Measurements from ENCODE around the gene SP6.

SP6 gene

GRCh38 chr17:47879776-47880454 lies 29.0 kb upstream of the SP6 start:
- no peak for DNase-seq (ENCODE audit: low read depth in 2 of 3, low spot score in 2 of 3)

- no peak for DNase-seq (ENCODE audit: low read depth in 2 of 3, low spot score in 2 of 3)
Measured at GRCh38 chr17:47879028-47879585, 28.1 kb upstream of the SP6 start.

GRCh38 chr17:47878203-47879027 lies 27.5 kb upstream of the SP6 start:
- no peak for DNase-seq (ENCODE audit: low read depth in 2 of 3, low spot score in 2 of 3)

- DNase-seq (ENCODE audit: low read depth in 2 of 3, low spot score in 2 of 3): no peak
Measured at GRCh38 chr17:47877368-47878034, 26.5 kb upstream of the SP6 start.

- no peak for DNase-seq (ENCODE audit: low read depth in 2 of 3, low spot score in 2 of 3)
Measured at GRCh38 chr17:47875011-47875985, 24.3 kb upstream of the SP6 start.

DNA sequence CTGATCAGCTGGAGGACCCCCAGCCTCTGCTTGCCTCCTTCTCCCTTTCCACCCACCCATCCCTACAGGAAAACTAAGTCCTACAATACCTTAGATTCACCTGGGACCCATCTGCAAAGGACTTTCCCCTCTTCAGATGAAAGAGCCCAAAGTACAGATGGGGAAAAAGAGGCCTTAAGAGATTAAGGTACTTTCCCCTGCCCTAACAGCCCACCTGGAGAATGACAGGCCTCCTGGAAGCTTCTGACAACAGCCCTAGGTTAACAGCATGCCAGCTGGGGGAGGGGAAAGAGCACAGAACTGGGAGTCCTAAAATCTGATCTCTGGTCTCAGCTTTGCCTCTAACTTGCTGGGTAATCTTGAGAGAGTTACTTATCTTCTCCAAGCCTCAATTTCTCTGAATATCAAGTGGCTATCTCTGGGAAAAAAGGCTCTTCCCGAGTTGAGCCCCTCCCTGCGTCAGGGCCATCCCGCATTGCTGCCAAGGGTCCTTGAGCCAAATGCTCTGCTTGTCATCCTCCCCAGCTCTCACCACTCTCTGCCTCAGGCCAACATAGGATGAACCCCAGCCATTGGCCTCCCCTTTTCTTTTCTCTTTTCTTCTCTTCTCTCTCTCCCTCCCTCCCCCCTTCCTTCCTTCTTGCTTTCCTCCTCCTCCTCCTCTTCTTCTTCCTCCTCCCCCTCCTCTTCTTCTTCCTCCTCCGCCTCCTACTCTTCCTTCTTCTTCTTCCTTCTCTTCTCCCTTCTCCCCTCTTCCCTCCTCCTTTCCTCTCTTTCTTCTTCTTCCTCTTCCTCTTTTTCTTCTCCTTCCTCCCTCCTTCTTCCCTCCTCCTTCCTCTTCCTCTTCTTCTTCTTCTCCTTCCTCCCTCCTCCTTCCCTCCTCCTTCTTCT lies 22.5 kb upstream of the SP6 start:
- DNase-seq (ENCODE audit: low read depth in 2 of 3, low spot score in 2 of 3): no peak

- no peak for DNase-seq (ENCODE audit: low read depth in 2 of 3, low spot score in 2 of 3)
Measured at GRCh38 chr17:47872651-47873161, 21.7 kb upstream of the SP6 start.

DNA sequence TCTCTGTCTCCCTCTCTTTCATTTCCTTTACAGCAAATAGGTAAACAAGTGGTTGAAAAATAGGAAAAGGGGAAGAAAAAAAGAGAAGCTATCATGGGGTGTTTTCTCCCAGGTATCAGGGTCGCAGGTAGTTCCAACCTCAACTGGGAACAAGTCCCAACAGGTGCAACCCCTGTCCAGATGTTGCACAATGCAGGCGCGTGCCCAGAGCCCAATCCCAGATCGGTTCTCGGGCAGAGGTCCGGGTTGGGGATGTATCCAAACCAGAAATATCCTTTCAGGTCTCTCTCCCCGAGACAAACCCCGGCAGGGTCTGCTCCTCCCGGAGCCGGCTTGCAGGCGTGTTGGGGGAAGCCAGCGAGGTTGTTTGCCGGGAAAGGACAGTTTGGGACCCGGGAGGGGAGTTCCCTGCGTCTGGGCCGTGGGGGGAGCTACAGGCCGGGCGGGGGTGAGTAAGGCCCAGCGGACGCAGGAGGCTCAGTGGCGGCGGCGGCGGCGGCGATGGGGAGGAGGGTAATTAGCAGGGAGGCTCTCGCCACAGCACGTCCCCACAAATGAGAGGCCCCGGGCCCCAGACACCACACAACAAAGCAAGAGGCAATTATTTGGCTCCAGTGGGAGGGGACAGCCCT lies 21.2 kb upstream of the SP6 start:
- DNase-seq (ENCODE audit: low read depth in 2 of 3, low spot score in 2 of 3): no peak

GRCh38 chr17:47871048-47871447 lies 20.1 kb upstream of the SP6 start:
- no peak for DNase-seq (ENCODE audit: low read depth in 2 of 3, low spot score in 2 of 3)

DNA sequence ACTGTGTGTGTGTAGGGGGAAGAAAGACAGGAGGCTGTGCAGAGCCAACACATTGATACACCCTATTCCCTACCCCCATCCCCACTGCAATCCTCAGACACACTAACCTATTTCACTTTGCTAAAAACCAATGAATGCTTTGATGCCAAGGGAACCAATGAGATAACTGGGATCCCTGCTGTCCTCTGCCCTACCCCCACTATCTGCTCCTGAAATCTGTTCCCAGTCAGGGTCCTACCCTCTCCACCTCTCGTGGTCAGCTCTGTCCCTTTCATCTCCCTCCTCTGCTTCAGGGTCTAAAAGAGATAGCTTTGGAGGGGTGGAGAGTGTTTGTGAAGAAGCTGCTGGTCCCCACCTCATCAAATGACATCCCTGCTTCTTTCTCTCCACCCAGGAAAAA lies 19.1 kb upstream of the SP6 start:
- no peak for DNase-seq (ENCODE audit: low read depth in 2 of 3, low spot score in 2 of 3)

GRCh38 chr17:47869114-47869513 lies 18.2 kb upstream of the SP6 start:
- no peak for DNase-seq (ENCODE audit: low read depth in 2 of 3, low spot score in 2 of 3)

DNA sequence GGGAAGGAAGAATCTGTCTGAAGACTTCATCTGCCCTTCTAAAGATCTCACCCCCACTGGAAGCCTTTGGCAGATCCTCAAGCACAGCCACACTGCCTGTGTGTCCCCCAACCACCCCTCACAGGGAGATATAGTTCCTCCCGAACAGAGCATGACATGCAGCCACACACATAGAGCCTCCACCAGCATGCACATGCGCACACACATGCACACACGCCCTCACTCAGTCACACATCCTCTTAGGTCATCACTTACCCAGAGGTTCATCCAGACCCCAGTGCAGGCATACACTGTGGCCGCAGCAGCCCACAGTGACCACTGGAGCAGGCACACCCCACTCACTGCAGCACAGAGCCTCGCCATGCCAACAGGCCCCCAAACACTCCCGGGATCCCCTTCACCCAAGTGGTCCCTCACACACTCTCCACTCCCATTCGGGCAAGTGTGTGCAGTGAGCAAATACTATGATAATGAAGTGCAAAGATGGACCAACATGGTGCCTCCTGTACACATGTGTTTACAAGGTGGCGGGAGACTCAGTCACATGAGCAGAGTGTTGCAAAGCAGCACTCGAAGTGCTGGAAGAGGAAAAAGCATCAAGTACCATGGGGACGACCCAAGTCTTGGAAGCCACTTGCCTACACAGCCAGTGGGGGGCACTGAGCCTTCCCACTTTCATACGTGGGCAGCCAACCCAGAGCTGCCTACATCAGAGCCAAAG lies 17.0 kb upstream of the SP6 start:
- no peak for DNase-seq (ENCODE audit: low read depth in 2 of 3, low spot score in 2 of 3)

- DNase-seq (ENCODE audit: low read depth in 2 of 3, low spot score in 2 of 3): no peak
Measured at GRCh38 chr17:47866941-47867340, 16.0 kb upstream of the SP6 start.

GRCh38 chr17:47864791-47865216 lies 13.8 kb upstream of the SP6 start:
- DNase-seq (ENCODE audit: low read depth in 2 of 3, low spot score in 2 of 3): no peak

DNA sequence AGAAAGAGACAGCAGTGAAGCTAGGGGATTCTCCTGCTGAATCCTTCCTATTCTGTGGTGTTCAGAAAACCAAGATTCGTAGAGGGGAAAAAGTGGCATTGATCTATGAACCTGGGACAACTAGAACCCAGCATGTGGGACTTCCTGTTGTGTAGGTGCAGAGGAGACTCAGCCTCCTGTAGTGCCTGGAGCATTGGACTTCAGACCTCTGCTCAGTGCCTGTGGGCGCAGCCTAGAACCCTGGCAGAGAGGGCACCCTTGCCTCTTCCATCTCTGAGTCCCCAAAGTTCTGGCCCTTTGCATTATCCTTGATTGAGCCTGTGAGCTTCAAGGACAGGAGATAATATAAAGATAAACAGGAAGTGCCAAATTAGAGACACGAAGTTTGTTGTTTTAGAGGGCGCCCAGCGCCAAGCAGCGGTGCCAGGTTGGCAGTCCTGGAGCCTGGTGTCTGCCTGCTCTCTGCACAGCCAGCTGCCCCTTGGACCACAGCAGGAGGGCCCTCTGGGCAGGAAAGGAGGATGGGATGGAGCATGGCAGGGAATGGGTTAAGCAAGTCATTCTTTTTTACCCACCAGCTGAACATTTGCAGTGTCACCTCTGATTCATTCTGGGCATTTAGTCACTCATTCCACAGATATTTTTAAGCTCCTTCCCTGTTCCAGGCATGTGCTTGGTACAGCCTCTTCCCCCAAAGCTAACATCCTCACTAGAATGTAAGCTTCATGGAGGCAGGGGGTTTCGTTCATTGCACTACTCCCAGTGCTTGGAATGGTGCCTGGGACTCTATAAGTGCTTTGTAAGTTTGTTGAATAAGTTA lies 11.9 kb upstream of the SP6 start:
- no peak for DNase-seq (ENCODE audit: low read depth in 2 of 3, low spot score in 2 of 3)

DNA sequence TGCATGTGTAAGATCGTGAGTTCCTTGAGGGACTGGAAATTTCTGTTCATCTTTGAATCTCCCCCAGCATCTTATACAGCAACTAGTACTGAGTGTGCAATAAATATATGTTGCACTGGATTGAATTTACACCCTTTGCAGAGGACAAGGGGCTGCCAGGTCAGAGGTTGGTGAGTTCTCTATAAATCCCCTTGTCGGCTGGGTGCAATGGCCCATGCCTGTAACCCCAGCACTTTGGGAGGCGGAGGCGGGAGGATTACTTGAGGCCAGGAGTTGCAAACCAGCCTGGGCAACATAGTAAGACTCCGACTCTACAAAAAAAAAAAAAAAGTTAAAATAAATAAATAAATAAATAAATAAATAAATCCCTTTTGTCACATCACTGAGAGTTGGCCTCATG lies 9.4 kb upstream of the SP6 start:
- DNase-seq (ENCODE audit: low read depth in 2 of 3, low spot score in 2 of 3): no peak

All from activated CD8-positive, alpha-beta memory T cell treated with anti-CD3 and anti-CD28 coated beads for 48 hours (primary cell).